Measurements from ENCODE around the gene LPGAT1. TPM values are rescaled to one million over a fixed set of nuclear protein-coding genes. Genes with fewer than 3 reads are reported as not detected.

LPGAT1 gene
- total and polyA plus RNA-seq, 2 of the 13 experiments (the other 11 are each of a cell fraction or from before 2014, with no cell fraction given), result 12.1 to 48.3 TPM

DNA sequence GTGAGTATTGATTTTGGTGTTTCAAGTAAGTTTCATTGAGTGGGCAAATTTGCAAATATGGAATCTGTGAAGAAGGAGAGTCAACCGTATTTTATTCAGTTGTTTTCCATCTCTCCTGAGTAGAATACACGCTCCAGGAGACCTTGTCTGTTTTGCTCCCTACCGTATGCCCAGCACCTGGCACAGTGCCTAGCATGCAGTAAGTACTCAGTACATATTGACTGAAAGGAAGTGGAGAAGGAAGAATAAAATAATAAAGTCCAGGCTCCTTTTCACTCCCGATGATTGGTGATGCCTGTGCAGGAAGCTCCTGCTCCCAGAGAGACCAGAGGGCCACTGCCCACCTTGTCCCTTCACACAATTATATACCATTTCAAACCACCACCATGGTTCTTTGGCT is 95.8 kb downstream of the LPGAT1 start:
- no peak overlapping the region for H3K9ac ChIP-seq (ENCODE audit: insufficient read depth, low read depth, low read length)
- no peaks in the 10 kb centered on the region for H3K9me3 ChIP-seq (ENCODE audit: low read length)
- H3K27ac ChIP-seq (ENCODE audit: extremely low read length, insufficient read depth, low read length), result no peak overlapping the region
- CTCF ChIA-PET (ENCODE audit: low intra/inter-chr PET ratio, low total read pairs), result no interaction called here
- no peak for TF ChIP-seq CBX5 (CRISPR knock-in tag; IDR thresholded peaks at IDR 0.05; ENCODE audit: borderline replicate concordance)
- no peak for TF ChIP-seq ERF (CRISPR knock-in tag; IDR thresholded peaks at IDR 0.05)
- no peak for TF ChIP-seq ARNT2 (CRISPR knock-in tag; IDR thresholded peaks at IDR 0.05; ENCODE audit: low read depth)
- TF ChIP-seq ZNF597 (CRISPR knock-in tag; IDR thresholded peaks at IDR 0.05), result no peak
- no peak for TF ChIP-seq RFX1 (IDR thresholded peaks at IDR 0.05)
- no peak for TF ChIP-seq FIP1L1 (IDR thresholded peaks at IDR 0.05; ENCODE audit: borderline replicate concordance, insufficient read depth, low read depth, low read length)
- TF ChIP-seq, protein P1, sequence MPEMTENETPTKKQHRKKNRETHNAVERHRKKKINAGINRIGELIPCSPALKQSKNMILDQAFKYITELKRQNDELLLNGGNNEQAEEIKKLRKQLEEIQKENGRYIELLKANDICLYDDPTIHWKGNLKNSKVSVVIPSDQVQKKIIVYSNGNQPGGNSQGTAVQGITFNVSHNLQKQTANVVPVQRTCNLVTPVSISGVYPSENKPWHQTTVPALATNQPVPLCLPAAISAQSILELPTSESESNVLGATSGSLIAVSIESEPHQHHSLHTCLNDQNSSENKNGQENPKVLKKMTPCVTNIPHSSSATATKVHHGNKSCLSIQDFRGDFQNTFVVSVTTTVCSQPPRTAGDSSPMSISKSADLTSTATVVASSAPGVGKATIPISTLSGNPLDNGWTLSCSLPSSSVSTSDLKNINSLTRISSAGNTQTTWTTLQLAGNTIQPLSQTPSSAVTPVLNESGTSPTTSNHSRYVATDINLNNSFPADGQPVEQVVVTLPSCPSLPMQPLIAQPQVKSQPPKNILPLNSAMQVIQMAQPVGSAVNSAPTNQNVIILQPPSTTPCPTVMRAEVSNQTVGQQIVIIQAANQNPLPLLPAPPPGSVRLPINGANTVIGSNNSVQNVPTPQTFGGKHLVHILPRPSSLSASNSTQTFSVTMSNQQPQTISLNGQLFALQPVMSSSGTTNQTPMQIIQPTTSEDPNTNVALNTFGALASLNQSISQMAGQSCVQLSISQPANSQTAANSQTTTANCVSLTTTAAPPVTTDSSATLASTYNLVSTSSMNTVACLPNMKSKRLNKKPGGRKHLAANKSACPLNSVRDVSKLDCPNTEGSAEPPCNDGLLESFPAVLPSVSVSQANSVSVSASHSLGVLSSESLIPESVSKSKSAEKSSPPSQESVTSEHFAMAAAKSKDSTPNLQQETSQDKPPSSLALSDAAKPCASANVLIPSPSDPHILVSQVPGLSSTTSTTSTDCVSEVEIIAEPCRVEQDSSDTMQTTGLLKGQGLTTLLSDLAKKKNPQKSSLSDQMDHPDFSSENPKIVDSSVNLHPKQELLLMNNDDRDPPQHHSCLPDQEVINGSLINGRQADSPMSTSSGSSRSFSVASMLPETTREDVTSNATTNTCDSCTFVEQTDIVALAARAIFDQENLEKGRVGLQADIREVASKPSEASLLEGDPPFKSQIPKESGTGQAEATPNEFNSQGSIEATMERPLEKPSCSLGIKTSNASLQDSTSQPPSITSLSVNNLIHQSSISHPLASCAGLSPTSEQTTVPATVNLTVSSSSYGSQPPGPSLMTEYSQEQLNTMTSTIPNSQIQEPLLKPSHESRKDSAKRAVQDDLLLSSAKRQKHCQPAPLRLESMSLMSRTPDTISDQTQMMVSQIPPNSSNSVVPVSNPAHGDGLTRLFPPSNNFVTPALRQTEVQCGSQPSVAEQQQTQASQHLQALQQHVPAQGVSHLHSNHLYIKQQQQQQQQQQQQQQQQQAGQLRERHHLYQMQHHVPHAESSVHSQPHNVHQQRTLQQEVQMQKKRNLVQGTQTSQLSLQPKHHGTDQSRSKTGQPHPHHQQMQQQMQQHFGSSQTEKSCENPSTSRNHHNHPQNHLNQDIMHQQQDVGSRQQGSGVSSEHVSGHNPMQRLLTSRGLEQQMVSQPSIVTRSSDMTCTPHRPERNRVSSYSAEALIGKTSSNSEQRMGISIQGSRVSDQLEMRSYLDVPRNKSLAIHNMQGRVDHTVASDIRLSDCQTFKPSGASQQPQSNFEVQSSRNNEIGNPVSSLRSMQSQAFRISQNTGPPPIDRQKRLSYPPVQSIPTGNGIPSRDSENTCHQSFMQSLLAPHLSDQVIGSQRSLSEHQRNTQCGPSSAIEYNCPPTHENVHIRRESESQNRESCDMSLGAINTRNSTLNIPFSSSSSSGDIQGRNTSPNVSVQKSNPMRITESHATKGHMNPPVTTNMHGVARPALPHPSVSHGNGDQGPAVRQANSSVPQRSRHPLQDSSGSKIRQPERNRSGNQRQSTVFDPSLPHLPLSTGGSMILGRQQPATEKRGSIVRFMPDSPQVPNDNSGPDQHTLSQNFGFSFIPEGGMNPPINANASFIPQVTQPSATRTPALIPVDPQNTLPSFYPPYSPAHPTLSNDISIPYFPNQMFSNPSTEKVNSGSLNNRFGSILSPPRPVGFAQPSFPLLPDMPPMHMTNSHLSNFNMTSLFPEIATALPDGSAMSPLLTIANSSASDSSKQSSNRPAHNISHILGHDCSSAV (CRISPR knock-in tag; IDR thresholded peaks at IDR 0.05; ENCODE audit: borderline replicate concordance), result no peak
- TF ChIP-seq RAD51 (IDR thresholded peaks at IDR 0.05; ENCODE audit: borderline replicate concordance), result no peak
- TF ChIP-seq MLXIP (CRISPR knock-in tag; IDR thresholded peaks at IDR 0.05; ENCODE audit: borderline replicate concordance), result no peak
- TF ChIP-seq DNMT3B (CRISPR knock-in tag; conservative IDR thresholded peaks at IDR 0.05), result no peak
- TF ChIP-seq, protein P2, sequence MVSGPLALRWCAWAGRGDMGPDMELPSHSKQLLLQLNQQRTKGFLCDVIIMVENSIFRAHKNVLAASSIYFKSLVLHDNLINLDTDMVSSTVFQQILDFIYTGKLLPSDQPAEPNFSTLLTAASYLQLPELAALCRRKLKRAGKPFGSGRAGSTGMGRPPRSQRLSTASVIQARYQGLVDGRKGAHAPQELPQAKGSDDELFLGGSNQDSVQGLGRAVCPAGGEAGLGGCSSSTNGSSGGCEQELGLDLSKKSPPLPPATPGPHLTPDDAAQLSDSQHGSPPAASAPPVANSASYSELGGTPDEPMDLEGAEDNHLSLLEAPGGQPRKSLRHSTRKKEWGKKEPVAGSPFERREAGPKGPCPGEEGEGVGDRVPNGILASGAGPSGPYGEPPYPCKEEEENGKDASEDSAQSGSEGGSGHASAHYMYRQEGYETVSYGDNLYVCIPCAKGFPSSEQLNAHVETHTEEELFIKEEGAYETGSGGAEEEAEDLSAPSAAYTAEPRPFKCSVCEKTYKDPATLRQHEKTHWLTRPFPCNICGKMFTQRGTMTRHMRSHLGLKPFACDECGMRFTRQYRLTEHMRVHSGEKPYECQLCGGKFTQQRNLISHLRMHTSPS (CRISPR knock-in tag; IDR thresholded peaks at IDR 0.05; ENCODE audit: low read depth), result no peak
- DNase-seq (ENCODE audit: low spot score) (no peak), ATAC-seq (no peak), FAIRE-seq (no peak)
- POLR2A ChIA-PET, result no interaction called here
- no peak overlapping the region for H2AFZ ChIP-seq (ENCODE audit: low read length)
- no peaks in the 10 kb centered on the region for H4K20me1 ChIP-seq (ENCODE audit: insufficient read depth, low read length)
- H3K4me2 ChIP-seq (ENCODE audit: low read depth, low read length), result peak overlapping the region; percentile 59
- WGBS (ENCODE audit: low lambda C conversion rate), result 23% methylated on average over 4 of the region's 4 CpGs
- no peaks in the 10 kb centered on the region for H3K79me2 ChIP-seq (ENCODE audit: insufficient read depth, low read length)
- intact Hi-C loops (cut with micrococcal nuclease; ENCODE audit: unreplicated experiment) (loop anchor here (5.0 kb wide), 1 partner anchor 37 kb away; no protein-coding TSS in a partner anchor), in situ Hi-C loops (cut with HindIII; ENCODE audit: extremely low pct_ligation_motif_present, low pct_unique_long_range_greater_than_20kb) (no loop called here)
- peaks cover 0 to 46% of the 10 kb centered on the region in 2 experiments; a peak in 4 of 5 replicates for H3K27me3 ChIP-seq (ENCODE audit: control insufficient read depth in 1 of 2, insufficient read depth in 2 of 2, low read length in 2 of 2)
- H3K36me3 ChIP-seq (replicated peaks in 1 of 2; ENCODE audit: control insufficient read depth in 1 of 2, insufficient read depth in 2 of 2, low read length in 2 of 2), result no peaks in the 10 kb centered on the region
- no TSS peak for BruUV-seq (replicated peaks)
- peaks cover 45% of the 10 kb centered on the region for H3K4me1 ChIP-seq (ENCODE audit: insufficient read depth, low read length)
- no peak overlapping the region for H3K4me3 ChIP-seq (replicated peaks in 1 of 3; ENCODE audit: insufficient read depth in 1 of 3, low read depth in 2 of 3, low read length in 3 of 3)

All from HepG2 (cell line).